HG02973 (cell line): ENCODE results near the gene CHDH.

Experiments used
- ATAC-seq: cut with Tn5 transposase; IDR thresholded peaks from one replicate; pipeline ENCODE4 v1.9.1; 2021; ENCODE audit warnings: moderate library complexity; ENCODE audit not compliant: unreplicated experiment

CHDH gene, protein sequence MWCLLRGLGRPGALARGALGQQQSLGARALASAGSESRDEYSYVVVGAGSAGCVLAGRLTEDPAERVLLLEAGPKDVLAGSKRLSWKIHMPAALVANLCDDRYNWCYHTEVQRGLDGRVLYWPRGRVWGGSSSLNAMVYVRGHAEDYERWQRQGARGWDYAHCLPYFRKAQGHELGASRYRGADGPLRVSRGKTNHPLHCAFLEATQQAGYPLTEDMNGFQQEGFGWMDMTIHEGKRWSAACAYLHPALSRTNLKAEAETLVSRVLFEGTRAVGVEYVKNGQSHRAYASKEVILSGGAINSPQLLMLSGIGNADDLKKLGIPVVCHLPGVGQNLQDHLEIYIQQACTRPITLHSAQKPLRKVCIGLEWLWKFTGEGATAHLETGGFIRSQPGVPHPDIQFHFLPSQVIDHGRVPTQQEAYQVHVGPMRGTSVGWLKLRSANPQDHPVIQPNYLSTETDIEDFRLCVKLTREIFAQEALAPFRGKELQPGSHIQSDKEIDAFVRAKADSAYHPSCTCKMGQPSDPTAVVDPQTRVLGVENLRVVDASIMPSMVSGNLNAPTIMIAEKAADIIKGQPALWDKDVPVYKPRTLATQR

DNA sequence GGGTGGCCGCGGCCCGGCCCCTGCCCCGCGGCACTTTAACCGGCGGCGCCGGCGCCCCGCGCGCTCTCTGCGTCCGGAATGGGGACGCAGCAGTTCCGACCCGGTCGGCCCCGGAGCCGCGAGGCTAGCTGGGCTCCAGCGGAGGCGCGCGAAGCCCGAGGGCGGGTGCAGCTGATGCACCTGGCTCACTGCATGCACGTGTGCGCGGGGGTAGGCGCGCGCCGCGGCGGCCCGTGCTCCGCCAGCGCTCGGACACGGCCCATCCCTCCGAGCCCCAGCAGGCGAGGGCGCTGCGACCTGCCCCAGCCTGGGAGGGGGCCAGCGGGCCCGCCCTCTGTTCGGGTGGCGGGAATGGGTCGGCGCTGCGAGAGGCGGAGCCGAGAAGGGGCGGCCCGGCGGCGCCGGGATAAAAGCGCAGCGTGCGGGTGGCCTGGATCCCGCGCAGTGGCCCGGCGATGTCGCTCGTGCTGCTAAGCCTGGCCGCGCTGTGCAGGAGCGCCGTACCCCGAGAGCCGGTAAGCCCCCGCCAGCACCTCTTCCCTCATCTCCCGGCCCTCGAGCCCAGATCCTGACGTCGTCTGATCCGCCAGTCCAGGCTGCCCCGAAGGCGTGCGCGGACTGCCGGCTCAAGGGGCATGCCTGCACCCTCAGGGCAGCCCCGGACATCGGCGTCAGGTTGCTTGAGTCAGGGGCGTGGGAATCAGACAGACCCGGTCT lies at the start of gene CHDH, which contains the start of gene IL17RB:
CHDH (minus strand) TSS at position 286 of the 717 bp plus-strand sequence. CDS start 22,411 bp downstream, outside the sequence.
IL17RB (plus strand) TSS at position 435 of the 717 bp plus-strand sequence; CDS start at position 456, 21 bp downstream.
- peak; percentile 45 for ATAC-seq

DNA sequence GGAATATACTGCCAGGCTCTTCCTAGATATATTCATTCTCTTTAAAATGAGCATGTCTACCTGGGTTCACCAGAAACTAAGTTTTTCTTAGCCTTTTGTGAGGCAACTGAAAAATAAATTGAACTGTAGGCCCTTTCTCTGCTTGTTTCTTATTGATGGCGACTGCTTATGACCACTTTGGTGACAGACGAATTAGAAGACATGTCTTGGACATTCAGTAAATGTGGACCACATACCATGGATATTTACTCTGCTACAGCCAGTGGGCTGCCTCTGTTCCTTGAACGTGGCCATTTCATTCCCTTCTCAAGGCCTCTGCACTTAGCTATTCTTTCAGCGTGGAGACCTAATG lies 46.0 kb upstream of the CHDH start:
- ATAC-seq, result no peak

DNA sequence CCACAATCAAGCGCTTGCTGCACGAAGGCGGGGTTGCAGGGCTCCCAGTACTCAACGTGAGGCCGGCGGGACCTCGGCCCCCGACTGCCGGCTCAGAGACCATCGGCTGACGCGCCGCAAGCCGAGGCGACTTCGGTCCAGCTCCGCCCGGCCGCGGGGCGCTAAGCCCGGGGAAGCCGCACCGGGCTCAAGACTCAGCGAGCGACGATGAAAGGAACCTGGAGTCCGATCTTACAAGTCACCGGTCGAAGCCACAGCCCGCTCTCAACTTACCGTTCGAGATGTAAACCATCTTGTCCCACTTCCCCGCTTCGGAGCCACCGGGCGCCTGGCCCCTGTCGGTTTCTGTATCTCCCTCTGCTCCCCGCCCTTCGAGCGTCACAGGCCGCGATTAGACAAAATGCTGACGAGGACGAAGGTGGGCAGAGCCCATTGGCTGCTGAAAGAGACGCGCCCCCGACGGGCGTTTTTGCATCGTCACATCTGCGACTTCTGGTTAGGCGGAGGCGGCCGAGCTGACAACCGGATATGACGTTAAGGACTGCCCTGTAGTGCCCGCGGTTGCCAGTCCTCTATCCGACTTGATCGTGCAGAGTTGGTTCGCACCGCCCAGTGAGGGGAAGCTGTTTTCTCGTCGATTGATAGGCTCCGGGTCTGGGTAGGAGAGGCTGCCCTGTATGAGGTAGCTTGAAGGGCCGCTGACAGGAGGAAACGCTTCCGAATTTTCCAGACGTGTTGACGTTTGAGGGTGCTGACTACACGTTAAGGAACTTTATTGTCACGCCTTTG lies 45.5 kb upstream of the CHDH start, which contains the start of gene SELENOK:
SELENOK (minus strand) TSS at position 363 of the 789 bp plus-strand sequence.
- peak; percentile 94 for ATAC-seq

DNA sequence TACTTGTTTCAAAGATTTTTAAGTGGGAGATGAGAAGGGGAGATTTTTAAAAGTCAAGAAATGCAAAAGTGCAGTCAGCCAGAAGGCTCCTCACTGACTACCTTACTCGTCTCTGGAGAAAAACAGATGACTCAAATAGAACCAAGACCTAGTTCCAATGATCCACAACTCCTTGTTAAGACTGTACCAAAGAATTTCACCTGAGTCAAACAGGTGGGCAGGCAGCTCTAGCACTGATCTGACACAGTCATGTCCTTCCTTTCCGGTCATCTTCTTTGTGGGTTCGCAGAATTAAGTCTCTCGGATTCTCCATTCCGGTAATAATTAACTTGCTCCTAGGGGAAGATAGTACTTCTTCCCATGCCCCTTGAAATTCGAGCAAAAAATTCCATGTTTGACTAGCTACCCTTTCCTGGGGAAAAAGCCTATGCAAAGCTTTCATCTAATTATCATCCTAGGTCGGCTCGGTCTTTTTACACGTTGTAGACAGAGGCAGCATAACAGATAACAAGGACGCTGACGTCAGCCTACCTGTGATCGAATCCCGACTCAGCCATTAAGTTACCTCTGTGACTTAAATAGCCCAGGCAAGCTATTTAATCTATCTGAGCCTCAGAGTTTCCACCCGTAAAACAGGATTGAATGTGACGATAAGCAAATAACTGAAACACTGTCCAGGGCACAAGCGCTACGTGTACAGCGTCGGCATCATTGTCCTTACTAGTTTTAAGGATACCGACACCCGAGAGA lies 44.7 kb upstream of the CHDH start:
- no peak for ATAC-seq

DNA sequence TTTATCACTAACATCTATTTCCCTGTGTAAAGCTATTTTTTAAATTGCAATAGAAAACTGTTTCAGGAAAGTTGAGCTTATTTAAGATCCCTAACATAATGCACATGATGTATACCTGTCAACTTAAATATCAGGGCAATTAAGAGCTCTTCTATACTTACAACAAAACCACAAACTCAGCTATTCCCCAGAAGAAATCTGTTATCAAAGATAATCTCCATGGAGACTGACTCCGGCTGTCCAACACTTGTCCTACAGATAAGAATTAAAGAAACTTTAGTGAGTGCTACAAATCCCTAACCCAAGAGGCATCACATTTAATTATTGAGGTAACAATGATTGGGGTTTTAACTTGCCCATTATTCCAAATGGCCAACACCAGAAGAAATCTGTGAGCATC lies 42.0 kb upstream of the CHDH start:
- no peak for ATAC-seq

DNA sequence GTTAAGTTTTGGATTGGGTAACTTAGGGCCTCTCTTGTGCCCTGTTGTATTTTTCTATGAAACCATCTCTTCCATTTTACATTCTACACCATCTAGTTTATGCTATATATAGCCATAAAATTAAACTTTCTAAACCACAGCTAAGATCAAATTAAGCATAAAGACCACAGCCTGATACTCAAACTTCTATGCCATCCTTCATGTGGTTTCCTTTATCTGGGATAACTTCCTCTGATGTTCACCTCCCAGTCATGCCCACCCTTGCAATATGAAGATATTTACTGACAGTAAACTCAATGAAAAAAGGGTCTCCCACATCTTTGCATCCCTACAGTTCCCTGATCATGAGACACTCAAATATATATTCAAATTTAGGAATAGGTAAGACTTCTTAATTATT lies 41.2 kb upstream of the CHDH start:
- ATAC-seq, result no peak

DNA sequence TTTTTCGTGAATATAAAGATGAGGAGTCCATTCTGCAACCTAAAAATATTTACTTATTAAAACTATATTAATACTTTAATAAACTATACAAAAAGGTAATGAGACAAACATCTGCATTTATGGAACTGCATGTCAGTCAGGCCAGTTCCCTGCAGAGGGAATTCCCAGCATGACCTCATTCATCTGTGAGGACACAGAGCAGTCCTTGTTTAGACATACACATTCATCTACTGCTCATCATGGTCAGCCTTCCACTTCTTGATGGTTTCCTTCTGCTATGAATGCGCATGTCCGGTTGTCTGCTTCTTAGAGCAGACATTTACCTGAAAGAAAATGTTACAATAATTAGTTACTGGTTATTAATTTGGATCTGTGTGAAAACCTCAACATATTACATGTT lies 39.0 kb upstream of the CHDH start:
- ATAC-seq, result no peak

DNA sequence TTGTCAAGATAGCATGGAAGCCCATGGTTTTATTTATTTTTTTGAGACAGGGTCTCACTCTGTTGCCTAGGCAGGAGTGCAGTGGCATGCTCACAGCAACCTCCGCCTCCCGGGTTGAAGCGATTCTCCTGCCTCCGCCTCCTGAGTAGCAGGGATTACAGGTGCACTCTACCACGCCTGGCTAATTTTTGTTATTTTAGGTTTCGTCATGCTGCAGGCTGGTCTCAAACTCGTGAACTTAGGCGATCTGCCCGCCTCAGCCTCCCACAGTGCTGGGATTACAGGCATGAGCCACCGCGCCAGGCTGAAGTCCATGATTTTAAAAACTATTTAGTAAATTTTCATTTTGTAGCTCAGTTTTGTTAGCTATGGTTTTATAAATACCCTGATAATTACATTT lies 38.4 kb upstream of the CHDH start:
- no peak for ATAC-seq

DNA sequence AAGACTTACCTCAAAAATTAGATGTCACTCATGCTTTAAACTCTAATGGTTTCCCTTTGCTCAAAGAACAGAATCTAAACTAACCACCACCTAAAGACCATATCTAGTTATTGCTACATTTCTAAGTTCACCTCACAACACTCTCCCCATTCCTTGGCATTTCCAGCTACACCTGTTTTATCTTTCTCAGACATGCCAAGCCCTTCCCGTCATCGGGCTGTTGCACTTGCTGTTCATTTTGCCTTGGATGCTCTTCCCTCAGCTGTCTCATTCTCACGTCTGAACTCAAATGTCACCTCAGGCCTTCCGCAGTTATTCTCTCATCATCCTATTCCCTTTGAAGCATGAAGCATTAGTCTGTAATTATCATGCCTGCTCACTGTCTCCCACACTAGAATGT lies 36.8 kb upstream of the CHDH start:
- no peak for ATAC-seq

DNA sequence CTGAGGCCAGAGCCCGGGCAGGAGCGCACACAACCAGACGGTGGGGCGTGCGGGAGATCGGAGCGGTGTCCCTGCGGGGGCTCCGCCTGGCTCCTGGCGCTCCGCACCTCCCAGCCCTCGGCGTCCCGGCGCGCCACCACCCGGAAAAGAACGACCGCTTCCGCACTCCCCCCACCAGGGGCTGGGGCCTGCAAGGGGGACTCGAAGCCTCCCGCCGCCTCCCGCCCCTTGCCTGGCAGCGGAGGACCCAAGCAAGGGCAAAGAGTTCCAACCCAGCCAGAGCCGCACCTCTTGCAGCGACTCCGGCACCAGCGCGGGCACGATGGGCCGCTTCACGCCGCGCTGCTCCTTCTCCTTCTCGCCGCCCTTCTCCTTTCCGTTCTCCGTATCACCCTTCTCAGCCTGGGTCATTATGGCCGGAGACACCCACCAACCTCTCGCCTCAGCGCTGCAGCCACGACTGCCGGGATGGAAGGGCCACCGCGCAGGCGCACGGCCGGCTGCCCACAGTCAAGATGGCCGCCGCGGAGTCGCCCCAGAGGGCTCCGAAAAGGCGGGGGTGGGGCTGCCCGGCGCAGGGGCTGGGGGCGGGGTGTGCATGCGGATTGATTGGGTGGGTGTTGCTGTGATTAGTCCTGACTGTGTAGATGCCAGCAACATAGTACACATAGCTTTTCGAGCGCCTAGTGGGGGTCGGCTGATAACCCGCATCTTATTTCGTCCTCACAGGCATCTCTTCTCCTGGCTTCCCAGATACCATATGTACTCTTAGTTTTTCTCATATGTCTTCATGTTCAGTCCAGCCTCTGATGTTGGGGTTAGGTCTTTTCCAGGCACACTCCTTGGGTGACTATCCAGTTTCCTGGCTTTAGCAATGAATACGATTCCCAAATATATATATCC lies 35.7 kb upstream of the CHDH start, which contains the start of gene ACTR8:
ACTR8 (minus strand) TSS at position 462 of the 903 bp plus-strand sequence; CDS start at position 411, 51 bp downstream.
- ATAC-seq, result peak; percentile 85

DNA sequence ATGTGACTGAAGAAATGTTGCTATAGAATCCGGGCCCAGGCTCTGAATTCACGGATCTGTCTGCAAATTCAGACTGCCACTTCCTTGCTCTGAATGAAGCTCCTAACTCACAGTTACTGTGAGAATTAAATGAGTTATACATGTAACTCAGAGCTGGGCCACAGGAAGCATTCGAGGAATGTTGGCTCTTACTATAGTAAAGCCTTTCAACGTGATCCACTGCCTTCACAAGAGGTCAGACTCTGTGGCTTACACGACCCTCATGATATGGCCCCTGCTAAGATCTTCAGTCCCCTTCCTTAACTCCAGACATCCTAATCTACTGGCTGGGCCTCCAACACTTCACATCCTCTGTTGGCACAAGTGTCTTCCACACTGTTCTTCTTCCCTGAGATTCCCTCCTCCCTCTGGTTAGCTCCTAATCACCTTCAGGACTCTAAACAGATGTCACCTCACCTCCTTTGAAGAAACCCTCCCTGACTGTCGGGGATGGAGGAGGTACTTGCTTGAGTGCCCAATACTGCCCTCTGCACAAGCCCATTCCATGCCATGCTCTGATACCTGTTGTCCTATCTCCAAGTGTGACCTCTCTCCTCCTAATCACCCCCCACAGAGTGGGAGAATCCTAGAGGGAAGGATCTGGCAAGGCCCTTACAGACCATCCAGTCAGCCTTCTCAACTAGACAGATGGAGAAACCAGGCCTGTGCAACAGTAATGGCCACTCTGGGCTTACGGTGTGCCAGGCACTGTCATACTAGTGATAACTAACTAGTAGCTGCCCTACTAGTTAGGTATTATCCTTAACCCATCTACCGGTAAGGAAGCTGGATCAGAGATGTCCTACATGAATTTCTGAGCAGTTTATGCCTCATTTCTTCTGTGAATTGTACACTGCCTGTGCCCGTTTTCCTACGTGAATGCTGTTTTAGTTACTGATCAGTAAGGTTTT lies 34.5 kb upstream of the CHDH start:
- ATAC-seq, result no peak

DNA sequence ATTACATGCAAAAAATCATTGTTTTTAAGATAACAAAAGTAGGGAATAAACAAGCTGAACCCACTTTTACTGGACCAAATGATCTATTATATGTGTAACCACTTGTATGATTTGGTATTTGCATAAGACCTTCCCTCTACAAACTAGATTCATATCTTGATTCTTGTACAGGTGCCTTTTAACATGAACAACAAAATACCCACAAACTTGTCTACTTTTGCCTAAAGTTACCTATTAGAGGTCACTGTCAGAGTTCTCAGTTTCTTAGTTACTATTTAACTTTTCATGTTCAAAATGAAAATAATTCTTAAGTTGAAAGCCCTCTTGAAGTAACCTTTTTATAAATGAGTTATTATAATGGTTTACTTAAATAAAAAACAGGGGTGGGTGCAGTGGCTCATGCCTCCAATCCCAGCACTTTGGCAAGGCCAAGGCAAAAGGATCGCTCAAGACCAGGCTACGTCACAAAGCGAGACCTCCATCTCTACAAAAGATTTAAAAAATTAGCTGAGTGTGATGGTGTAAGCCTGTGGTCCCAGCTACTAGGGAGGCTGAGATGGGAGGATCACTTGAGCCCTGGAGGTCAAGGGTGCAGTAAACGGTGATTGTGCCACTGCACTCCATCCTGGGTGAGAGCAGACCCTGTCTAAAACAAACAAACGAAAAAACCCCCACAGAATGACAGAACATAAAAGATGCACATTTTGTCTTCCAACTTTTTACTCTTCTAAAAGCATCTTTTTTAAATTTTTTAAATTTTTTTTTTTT lies 19.7 kb upstream of the CHDH start:
- ATAC-seq, result no peak

DNA sequence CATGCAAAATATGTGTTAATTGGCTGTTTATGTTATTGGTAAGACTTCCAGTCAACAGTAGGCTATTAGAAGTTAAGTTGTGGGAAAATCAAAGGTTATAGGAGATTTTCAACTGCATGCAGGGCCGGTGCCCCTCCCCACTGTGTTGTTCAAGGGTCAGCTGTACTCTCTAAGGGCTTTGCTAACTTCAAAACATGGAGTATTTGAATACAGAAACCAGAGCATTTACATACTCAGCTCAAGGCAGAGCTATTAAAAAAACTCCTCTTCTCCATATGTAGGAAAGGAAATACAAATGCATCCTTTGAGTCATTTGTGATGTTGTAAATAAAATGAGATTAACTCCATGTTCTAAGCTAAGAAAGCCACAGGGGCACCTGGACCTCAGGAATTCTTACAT lies 16.9 kb upstream of the CHDH start:
- no peak for ATAC-seq

DNA sequence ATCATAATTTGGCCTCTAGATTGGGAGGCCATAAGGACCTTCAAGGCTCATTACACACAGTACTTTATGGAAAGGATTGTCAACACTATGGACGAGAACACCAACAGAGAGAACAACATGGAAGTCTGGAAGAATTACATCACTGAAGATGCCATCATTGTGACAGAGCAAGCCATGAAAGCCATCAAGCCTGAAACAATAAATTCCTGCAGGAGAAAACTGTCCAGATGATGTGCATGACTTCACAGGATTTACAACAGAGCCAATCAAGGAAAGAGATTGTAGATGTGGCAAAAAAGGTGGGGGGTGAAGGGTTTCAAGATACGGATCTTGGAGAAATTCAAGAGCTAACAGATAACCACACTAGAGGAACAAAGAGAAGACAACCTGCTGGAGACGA lies 16.0 kb upstream of the CHDH start:
- no peak for ATAC-seq

DNA sequence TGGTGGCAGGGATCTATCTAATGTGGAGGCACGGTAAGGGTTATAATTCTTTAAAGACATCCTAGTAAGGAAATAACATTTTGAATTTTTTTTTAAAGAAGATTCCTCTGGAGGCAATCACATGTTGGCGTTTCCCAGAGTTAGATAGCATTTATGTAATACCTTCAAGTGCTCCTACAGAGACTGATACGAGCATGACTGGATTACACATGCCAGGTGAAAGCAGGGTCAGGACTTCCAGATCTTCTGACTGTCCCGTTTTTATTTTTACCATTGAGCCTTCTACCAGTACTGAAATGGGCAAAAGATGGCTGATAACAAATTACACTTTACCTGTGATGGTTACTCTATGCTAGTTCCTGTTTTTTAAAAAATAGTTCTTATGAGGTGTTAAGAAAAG lies 14.0 kb upstream of the CHDH start:
- no peak for ATAC-seq

DNA sequence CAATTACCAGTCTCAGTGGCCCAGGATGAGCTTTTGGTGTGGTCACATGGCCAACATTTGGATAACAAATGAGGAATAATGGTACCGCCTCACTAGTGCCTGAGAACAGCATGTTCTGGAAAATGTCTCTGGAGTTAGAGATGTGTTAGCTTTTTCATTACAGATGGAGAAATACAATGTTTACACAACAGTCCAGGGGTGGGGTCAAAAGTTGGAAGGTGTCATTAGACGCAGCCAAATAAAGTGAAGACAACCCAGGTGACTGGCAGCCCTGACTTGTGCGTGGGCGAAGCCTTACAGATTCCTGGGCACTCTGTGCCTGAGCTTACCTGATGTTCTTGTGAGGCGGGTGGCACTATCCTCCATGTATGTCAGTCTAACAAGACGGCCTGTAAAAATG lies 13.0 kb upstream of the CHDH start:
- no peak for ATAC-seq

DNA sequence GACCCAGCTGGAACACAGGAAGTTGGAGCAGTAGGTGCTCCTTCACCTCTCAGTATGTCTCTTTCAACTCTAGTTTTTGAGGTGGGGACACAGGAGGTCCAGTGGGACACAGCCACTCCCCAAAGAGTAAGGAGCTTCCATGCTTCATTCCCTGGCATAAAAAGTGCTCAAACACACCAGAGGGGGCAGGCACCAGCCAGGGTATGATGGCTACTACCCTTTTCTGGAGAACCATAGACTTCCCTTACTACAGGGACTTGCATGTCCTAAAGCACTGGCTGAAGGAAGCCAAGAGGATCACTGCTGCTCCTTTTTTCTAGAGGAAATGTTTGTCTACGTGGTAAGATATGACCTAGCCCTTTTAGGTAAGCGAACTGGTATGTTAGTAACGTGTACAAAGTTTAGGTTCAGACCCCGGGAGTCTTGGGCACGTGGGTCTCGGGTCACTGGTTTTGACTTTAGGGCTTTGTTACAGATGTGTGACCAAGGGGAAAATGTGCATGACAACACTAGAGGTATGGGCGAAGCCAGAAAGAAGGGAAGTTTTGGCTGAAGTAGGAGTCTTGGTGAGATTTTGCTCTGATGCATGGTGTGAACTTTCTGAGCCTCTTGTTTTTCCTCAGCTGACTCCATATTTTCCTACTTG lies 12.0 kb upstream of the CHDH start:
- no peak for ATAC-seq
